Right renal cortex interstitium (tissue), 3 donors: Measurements from ENCODE around the gene DNM3. TPM values are rescaled to one million over a fixed set of nuclear protein-coding genes. Genes with fewer than 3 reads are reported as not detected.

ENCODE experiments used
- DNase-seq, 3 donors: peaks; one replicate each; pipeline ENCODE4 v3.0.0-alpha.2; 2013; ENCODE audit warnings: low read depth in 3 of 3, low spot score in 2 of 3
- polyA plus RNA-seq, 3 donors: library from polyadenylated mRNA; unstranded; fragments of 120-200 nt; gene quantifications; one replicate each; pipeline ENCODE4 v1.2.1, GENCODE V29; 2013; ENCODE audit not compliant: insufficient read length in 3 of 3

Gene DNM3
- polyA plus RNA-seq, 3 donors, result 4.5 to 5.4 (median 5.4) TPM

DNA sequence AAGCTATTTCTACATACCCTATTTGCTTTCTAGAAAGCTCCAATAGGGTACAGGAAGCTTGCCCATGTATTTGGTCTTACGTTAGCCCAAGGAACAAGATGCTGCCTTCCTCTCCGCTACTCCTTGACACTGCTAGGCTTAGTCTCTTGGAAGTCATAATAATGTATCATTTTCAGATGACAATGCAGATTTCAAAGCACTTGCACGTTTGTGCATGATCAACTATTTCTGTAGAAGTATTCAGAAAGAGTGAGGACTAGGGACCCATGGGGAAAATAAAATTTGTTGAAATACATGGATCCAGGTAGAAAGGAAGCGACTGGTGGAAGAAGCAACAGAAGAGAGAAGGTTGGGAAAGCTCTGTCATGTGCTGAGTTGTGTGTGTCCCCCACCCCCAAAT lies 367.3 kb downstream of the DNM3 start:
- no peak for DNase-seq

DNA sequence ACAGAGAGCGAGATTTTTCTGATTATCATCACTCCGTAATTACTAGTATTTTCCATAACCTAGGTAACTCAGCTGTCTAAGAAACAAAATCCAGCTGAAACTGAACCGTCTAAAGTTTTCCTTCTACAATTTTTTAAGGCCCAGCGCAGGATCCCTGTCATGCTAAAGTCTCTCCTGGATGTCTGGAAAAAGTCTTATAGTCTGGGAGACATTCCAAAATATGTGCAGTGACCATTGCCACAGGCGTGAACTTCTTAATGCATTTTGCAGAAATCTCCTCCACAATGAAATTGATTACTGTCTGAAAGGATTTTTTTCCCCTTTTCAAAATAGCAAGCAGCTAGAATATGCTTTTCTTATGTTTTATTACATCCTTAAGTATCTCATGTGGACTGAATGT lies 369.9 kb downstream of the DNM3 start:
- DNase-seq, result no peak

DNA sequence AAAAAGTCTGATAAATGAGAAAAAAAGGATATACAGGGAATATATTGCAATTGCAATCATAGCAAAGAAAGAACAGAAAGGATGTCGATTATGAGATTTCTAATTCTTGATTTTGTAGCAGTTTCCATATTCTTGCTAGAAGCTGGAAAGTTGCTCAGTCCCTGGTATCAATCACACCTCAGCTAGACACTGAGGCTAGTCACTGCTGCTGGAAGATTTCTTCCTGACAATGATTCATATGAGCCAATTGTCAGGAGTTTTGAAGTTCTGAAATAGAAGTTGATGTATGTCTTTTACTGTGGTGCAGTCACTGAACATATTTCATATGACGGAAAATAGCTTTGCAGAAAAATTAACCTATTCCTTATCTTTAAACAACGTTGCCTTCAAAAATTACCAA lies 370.8 kb downstream of the DNM3 start:
- DNase-seq, result no peak

DNA sequence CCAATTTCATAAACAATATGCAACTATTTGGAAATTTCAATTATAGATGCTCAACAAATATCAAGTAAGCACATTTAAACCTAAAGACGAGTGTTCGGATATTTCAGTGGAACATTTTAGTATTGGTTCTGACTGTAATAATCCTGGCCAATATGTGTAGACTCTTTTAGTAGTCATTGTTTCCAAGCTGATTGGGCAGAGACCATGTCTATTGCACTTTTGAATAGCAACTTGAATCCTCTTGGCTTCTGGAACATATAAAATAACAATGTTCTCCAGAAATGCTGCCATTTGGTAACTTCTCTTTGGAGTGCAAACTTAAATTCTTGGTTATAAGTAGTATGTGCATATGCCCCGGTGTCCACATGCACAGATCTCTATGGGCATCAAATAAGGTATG lies 373.7 kb downstream of the DNM3 start:
- DNase-seq, result no peak

DNA sequence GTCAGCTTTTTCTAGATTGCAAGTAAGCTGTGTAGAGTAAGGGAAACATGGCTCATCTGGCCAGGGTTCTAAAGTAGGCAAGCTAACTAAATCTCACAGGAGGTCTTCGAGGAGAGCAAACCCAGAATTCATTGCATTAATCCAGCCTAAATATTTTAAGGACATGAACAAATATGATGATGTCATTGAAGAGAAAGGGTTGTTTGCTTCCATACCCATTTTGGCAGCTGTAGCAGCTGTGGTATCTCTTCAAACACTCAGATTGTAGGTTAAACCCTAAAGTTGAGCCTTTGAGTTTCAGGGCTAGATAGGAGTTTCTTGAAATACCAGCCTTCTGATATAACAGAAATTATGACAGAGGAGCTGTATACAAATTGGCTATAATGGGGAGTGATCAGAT lies 378.7 kb downstream of the DNM3 start:
- DNase-seq, result no peak

DNA sequence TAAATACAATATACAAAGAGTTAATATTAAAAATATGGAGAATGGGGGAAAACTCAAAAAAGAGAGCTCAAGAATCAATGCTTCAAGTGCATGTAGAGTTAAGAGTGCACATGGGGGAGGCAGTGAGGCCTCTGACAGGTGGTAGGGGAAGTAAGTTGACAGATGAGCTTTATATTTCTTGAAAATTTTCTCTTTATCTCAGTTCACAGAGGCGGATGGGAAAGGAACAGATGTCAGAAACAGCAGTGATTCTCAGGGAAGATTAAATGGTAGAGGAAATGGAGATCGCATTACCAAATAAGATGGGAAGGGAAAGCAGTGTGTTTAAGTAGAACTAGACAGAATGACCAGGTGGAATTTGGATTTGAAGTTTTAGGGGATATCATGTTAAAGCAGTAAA lies 379.1 kb downstream of the DNM3 start:
- no peak for DNase-seq

DNA sequence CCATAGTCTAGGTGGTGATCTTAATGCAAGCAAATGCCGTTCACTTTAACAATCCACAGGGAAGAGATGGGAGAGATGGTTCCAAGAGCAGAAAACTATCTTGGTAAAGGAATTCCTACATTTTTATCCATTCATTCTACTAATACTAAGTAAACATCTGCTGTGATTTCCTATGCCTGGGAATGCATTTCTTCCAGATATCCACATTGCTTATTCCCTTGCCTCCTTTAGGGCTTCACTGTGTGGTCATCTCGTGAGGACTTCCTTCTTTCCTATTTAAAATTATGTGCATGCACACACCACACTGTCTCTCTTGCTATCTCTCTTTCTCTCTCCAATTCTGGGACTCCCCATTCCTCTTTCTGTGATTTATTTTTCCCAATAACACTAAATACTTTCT lies 380.1 kb downstream of the DNM3 start:
- no peak for DNase-seq

DNA sequence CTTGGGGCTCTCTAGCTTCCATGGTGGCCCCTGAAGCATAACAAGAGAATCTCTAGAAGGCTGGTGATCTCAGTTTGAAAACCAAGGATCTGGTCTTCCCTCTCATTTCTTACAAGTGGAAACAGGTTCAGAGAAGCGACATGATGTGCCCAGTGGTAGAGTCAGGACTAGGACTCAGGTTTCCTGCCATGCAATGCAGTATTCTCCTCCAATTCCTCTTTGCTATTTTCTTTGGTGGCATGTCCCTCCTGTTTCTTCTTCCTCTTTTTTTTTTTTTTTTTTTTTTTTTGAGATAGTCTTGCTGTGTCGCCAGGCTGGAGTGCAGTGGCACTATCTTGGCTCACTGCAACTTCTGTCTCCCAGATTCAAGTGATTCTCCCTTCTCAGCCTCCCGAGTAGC lies 383.6 kb downstream of the DNM3 start:
- no peak for DNase-seq

DNA sequence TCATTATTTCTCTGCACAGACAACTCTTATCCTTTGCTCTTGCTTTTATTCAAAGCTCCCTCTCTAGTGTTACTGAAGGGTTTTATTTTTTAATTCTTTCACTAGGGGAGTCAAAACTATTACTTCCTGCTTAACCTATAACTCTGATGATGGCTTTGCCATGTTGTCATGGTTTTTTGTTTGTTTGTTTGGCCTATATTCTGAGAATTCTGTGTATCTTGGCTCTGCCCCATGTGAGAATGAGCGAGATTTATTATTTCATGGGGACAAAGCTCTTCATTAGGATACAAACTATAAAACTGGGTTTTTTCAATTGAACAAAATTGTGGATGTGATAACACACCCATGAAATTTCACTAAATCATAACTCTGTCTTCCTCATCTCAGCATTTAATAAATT lies 388.6 kb downstream of the DNM3 start:
- DNase-seq, result peak; percentile 54 to 61 (median 60)

DNA sequence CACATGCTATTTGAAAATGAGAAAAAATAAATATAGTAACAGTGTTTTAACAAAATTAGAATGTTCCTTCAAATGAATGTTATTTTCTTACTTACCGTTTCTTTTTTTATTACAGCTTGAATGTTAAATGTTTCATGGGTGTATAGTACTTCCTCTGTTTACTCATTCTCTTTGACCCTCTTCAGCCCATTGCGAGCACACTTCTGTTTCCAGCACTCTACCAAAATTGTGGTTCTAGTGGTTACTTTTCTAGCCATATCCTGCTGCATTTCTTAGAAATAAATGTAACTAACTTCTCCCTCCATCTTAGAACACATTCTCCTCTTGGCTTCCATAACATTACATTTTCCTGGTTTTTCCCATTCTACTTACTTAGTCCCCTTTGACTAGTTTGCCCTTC lies 389.2 kb downstream of the DNM3 start:
- DNase-seq, result no peak

DNA sequence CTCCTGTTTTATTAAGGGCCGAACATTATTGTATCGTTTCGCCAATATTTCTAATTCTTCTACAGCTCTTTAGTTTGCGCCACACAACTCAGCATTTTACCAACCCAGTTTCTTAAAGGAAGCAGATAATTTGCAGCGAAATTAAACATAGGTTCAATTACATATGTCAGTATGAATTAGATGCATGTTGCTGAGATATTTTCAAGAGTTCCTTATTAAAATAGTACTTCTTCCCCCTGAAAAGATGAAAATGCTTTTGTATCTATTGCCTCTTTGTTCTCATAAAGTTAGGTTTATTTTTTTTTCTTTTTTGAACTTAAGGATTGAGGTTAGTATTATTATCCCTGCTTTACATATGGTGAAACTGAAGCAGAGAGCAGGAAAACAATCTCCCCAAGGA lies 395.7 kb downstream of the DNM3 start:
- no peak for DNase-seq

DNA sequence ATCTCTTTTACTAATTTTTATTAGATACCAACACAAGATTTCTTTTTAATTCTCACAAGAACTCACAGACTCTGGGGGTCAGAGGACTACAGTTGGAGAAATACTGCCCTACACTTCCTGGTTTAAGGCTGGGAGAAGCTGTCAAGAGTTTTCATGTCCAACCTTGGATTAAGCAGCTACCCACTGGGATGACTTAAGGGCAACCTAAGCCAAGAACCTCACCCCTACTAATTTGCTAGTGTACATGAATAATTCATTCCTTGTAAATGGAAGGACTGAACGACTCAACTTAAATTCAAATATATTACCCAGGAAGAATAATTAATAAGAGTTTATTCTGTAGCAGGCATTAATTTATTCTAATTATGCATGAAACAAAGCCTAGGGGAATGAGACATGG lies 396.9 kb downstream of the DNM3 start:
- DNase-seq, result no peak

DNA sequence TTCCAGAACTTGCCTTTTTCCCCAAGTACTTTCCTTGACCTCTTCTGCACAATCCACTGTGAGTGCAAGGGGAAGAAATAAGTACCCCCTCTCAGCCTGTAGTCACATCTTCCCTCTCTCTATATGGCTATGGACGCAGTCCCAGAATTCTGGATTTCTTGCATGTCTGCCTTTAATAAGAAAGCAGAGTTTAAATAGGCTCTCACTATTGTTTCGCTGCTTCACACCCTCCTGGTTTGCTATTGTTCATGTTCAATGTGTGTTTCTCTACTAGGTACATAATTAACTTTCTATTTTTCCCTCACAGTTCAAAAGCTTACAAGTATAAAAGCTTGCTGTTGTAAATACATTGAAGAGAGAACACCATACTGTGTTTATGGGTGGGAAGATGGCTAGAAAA lies 397.7 kb downstream of the DNM3 start:
- no peak for DNase-seq

DNA sequence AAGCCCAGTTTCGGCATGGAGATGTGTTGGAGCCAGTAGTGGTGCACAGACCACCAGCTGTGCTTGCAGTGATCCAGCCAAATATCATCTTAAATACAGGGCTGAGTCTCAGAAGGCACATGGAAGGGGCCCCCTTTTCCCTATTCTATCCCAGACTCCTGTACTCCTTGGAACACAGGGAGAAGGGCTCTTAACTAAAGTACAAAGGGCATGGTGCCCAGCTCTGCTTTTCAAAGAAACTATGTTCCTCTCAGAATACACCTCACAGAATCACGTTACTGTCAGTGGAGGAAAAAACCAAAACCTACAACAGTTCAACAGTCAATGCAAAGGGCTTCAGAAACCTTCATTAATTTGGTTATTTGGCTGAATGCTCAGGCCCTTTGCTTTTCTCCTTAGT lies 398.6 kb downstream of the DNM3 start:
- DNase-seq, result no peak

DNA sequence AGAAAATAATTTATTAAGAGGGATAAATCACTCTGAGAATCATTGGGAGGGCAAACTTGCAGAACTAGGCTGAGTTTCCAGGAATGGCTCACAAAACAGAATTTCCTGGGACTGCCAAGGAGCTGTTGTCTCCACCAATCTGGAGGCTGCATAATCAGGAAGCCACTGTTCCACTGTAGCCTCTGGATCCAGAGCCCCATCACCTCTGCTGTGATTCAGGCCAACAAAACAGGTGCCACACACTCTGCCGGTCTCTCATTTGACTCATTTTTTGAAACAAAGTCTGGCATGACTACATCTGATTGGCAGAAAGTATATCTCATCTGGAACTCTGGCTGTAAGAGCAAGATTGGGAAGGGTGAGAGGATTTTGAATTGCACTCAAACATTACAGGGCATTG lies 400.2 kb downstream of the DNM3 start:
- no peak for DNase-seq

DNA sequence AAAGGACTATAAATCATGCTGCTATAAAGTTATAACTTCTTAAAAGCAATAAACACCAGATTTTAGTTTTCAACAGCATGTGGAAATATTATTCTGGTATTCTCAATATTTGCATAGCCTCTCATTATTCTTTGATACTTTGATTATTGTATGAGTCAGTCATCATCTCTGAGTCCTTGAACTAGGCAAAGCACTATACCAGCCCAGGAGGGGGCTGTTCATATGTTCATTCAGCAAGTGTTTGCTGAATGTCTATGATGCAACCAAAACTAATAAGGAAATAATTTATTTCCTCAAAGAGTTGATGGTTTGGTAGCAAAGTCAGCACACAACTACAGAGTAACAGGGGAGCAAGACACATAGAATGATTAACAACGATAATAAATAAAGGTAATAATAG lies 403.6 kb downstream of the DNM3 start:
- no peak for DNase-seq

DNA sequence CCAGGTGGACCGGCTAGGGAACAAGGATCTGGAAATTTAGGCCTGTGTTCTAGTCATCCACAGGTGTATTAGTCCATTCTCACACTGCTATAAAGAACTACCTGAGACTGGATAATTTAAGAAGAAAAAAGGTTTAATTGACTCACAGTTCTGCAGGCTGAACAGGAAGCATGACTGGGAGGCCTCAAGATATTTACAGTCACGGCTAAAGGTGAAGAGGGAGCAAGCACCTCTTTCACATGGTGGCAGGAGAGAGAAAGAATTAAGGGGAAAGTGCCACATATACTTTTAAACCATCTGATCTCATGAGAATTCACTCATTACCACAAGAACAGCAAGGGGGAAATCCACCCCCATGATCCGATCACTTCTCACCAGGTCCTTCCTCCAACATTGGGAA lies 404.5 kb downstream of the DNM3 start:
- no peak for DNase-seq

DNA sequence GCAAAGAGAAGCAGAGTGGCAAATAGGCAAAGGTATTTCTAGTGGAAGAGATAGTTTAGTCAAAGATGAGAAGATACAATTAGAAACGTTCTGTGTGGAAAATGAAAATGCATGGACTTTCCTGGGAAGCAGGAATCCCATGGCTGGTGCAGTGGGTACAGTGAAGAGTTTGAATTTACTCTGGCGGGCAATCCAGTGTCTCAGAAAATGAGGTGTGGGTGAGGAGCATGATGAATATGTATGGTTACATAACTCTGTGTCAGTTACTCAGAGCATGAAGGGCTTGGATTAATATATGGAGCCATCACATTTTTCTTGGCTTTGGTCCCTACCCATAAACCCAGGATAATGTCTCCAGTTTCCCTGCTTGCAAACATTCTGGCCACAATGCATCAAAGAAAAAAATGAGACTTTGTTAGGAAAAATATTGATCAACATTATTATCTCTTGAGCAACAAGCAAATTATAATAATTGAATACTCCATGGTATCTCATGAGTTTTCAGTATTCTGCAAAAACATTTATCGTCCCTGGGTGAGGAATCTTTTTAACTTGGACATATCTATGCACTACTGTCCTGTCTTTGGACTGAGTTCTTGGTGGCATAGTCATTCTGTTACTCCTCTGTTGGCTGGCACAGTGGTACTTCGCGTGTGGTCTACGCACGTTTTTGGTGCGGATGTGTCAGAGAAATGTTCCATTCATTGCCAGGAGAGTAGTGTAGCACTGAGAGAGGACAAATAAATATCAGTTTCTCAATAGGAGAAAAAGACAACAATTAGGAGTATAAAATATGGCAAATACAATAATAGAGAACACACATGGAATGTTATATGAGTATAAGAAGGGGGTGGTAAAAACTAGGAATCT lies 405.5 kb downstream of the DNM3 start:
- no peak for DNase-seq

DNA sequence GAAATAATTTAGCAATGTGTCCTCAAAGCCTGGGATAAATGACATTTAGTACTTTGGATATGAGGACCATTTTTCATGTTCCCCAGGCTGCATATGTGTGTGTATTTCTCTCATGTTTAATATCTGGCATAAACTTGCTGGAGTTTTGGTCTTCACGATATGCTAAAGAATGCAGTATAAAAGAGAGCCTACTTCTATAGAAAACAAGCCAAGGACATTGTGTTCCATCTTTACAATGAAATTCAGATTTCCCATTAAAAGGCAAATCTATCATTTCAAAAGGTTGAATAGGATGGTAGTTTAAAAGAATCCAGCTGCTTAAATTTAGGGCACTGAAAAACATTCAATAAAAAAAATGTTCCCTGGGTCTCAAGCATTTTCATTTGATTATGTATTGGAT lies 410.2 kb downstream of the DNM3 start:
- DNase-seq, result no peak

DNA sequence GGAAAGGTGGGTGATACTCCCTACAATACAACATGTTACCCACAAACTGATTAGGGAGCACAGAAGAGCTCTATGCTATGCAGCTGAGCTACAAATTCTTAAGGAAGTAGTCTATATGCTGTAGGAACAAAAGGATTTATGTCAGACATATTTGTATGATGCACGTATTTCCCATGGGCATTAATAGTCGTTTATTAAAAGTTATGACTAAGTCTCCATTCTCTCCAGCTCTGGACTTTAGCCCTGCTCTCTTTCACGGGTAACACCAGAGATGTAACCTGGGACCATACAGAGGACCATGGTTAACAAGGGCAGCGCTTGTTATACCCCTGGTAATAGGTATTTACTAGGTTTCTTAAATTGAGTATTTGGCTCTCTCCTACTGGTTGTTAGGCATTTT lies 411.0 kb downstream of the DNM3 start:
- DNase-seq, result no peak

DNA sequence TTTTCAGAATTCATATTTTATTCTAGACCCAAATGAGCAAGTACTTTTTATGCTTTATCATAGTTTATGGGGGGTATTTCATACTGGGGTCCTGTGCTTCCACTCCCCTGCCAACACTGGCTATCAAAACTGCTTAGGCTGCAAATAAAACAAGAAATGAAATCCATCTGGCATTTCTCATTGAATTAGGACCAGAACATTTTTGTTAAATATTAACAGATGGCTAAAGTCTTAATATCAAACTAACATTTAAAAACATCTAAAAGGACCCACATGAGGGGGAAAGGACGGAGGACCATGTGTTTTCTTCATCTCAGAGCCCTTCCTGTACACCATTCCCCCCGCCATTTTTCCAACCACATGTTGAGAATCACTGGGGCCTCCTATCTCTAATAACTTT lies 411.7 kb downstream of the DNM3 start:
- no peak for DNase-seq

DNA sequence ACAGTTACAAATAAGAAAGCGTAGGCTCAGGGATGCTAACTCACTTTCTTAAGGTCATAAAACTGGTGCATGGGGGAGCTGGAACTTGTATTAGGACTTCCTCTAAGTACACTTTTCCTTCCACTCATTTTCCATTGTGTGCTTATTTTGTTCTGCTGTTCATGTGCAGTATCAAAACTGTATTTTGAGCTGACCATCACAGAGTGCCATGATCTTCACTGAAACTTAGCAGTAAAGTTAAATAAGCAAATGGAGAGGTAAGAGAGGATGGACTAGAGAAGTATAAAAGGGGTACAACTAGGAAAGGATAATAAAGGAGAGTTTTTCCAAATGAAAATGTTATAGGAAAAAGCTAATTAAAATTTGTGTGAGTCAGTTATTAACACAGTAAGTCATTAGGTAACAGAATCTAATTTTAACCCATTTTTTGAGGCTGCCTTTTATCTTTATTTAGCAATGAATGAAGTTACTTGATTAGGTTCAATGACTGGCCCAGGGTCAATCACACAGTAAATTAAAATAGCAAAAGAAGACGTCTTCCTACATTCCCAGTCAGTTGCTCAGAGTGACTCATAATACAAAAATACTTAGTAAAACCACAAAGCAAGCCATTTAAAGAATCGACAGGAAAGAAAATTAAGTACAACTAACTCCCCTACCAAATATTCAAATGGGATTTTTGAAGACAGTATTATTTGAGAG lies 413.4 kb downstream of the DNM3 start:
- DNase-seq, result no peak

DNA sequence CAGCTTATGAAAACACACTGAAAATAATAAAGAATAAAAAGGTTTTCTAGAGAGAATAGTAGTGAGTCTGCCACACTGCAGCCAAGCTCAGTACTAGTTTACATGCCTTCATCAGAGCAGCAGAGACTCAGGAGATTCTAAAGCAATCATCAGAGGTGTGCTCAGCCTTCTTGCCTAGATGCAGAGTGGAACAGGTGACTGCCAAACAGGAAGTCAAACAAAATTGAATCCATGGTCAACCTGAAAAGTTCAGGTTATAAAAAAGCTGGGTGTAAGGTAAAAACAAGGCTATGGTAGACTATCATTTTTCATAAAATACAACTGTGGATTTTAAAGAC lies 413.9 kb downstream of the DNM3 start:
- no peak for DNase-seq
